Fibroblast of pulmonary artery (primary cell): ENCODE measurements around the gene SPARC.

ENCODE experiments used
- DNase-seq: peaks from one replicate; pipeline ENCODE4 v3.0.0-alpha.2; 2010; ENCODE audit warnings: low read depth
- H3K4me3 ChIP-seq: replicated peaks from 2 replicates; pipeline ENCODE4 v1.5.1; 2011; ENCODE audit warnings: low read depth, mild to moderate bottlenecking, control low read depth, low read length, moderate library complexity
- CTCF ChIP-seq: IDR thresholded peaks from 2 replicates; pipeline ENCODE4 v1.5.1; 2011; ENCODE audit warnings: mild to moderate bottlenecking, control low read depth, low read length, inconsistent platforms; ENCODE audit errors: missing control alignments

Gene SPARC

GRCh38 chr5:151611127-151611775, 75.5 kb downstream of the SPARC start:
- no peak for TF ChIP-seq CTCF
- no peak overlapping the region for H3K4me3 ChIP-seq
- no peak for DNase-seq
